GM21381 (cell line): Measurements from ENCODE around the gene VPS9D1.
A peak's percentile ranks its signal among the peaks of the same experiment; 100 is the strongest.
"Not testable (repeated sequence)": the region's sequence is repeated elsewhere in the genome, so short reads cannot be mapped to it uniquely, and the experiment has no call there.

Experiments used
- ATAC-seq: cut with Tn5 transposase; IDR thresholded peaks from one replicate; pipeline ENCODE4 v1.9.1; 2021; ENCODE audit warnings: mild to moderate bottlenecking, moderate library complexity; ENCODE audit not compliant: unreplicated experiment

The VPS9D1 gene

GRCh38 chr16:89669755-89670154 lies 50.9 kb downstream of the VPS9D1 start:
- ATAC-seq: no peak

DNA sequence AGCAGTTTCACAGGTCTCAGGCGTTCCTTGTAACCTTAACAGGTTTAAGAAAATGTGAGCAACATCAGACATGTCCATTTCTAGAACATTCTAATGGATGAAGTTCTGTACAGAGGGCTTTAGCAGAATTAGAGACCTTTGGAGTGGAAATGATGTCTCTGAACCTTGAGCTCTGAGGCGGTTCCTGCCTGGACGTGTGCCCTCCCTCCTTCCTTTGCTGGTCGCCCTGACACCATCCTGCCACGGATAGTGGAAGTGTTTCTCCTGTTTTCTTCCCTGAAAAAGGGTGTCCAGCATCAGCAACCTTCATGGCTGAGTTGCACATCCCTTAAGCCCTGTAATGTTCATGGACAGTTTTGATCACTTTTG lies 51.9 kb downstream of the VPS9D1 start:
- no peak for ATAC-seq

DNA sequence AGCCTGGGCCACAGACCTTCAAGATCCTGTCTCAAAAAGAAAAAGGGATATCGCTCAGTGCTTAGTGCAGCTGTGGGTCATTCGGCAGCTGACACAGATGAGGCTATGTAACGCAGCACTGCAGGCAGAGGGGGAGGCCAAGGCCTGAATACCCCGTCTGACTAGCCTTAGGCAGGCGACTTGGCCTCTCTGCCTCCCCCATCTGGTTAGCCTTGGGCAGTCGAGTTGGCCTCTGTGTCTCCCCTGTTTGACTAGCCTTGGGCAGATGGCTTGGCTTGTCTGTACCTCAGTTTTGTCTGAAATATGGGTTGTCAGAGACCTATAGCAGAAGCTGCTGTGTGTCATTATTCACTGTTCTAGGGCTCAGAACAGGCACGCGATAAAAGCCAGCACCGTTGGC lies 53.1 kb downstream of the VPS9D1 start:
- ATAC-seq: no peak

GRCh38 chr16:89667000-89667399 lies 53.7 kb downstream of the VPS9D1 start:
- not testable (repeated sequence) for ATAC-seq

GRCh38 chr16:89664238-89664637 lies 56.5 kb downstream of the VPS9D1 start:
- not testable (repeated sequence) for ATAC-seq

- ATAC-seq: no peak
Observed at GRCh38 chr16:89661215-89661614, 59.5 kb downstream of the VPS9D1 start.

- ATAC-seq: no peak
Observed at GRCh38 chr16:89660146-89660545, 60.6 kb downstream of the VPS9D1 start.

DNA sequence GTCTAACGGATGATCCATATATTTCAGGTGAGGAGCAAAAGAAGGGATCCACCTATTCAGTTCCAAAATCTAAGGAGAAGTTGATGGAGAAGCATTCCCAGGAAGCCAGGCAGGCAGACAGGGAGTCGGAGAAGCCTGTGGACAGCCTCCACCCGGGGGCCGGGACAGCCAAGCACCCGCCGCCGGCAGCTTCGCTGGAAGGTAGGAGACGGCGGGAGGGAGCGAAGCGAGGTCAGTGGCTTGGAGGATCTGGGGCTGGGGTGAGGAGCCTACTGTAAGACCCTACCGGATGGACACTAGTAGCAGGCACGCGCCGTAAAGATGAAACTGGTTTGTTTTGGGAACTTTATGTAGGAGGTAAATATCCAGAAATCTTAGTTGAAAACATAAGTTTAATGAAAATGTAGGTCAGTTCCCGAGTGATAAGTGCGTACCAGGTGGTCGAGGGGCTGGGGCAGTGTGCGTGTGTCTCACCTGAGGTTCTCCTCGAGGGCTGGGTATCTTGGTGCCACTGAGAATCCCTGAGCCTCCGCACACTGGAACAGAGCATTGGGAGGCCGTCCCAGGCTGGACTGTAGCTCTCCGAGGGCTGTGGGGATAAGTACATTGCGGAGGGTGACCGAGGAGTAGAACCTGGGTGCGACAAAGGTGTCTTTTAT lies 62.3 kb downstream of the VPS9D1 start:
- ATAC-seq: no peak

- peak; percentile 90 for ATAC-seq
Observed at GRCh38 chr16:89657442-89658220, 63.1 kb downstream of the VPS9D1 start, which contains the start of the genes CHMP1A and SPATA33. TSS of gene CHMP1A (minus strand) at chr16:89657708. CDS start at chr16:89657588, 120 bp downstream. TSS of gene SPATA33 (plus strand) at chr16:89657836. CDS start at chr16:89657912, 76 bp downstream.
